G401.6 (cell line): ENCODE measurements around the gene FAM187B.

ENCODE experiments used
- FAIRE-seq: peaks from 2 replicates; lab custom pipeline; 2012; peaks lifted over from hg19 to GRCh38; lab: Jason Lieb, UNC

The FAM187B gene

GRCh38 chr19:35178701-35179100, 49.8 kb downstream of the FAM187B start:
- no peak for FAIRE-seq

GRCh38 chr19:35177377-35178274, 50.9 kb downstream of the FAM187B start:
- no peak for FAIRE-seq

- FAIRE-seq: no peak
These were observed 52.4 kb downstream of the FAM187B start for GRCh38 chr19:35176181-35176570.
